ENCODE measurements around the gene ST6GALNAC6. TPM values are rescaled to one million over a fixed set of nuclear protein-coding genes. Genes with fewer than 3 reads are reported as not detected.

The ST6GALNAC6 gene
- polyA plus RNA-seq, 1 donor from 2014 or later = 44.2 TPM

DNA sequence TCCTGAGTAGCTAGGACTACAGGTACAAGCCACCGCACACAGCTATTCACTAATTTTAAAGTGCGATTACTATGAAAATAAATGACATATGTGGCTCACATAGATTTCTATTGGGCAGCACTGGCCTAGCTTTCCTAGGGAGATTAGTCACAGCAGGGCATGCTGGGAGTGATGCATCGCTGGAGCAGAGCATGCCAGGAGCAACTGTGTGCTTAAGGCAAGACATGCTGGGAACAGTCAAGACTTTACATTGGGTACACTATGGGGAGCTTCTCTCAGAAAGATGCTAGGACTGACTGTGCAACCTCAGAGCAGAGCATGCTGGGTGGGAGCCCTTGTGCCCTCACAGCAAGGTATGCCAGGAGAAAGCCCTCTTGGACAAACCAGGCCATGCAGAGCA is 9.3 kb downstream of the ST6GALNAC6 start:
- no peak overlapping the region for H3K9ac ChIP-seq (ENCODE audit: low read length)
- no peaks in the 10 kb centered on the region for H3K9me3 ChIP-seq (ENCODE audit: low read length)
- no peaks in the 10 kb centered on the region for H3K79me2 ChIP-seq (replicated peaks; ENCODE audit: insufficient read depth, low read length)
- H3K9me2 ChIP-seq (ENCODE audit: insufficient read depth, low read length) = no peaks in the 10 kb centered on the region
- H3K4me2 ChIP-seq (ENCODE audit: low read length) = no peak overlapping the region
- H3F3A ChIP-seq (ENCODE audit: insufficient read depth, low read length, poor library complexity, severe bottlenecking) = no peaks in the 10 kb centered on the region
- H4K20me1 ChIP-seq (ENCODE audit: insufficient read depth) = no peaks in the 10 kb centered on the region
- no peak overlapping the region for H3K27ac ChIP-seq (ENCODE audit: low read length)
- no peak overlapping the region for H3K4me3 ChIP-seq (ENCODE audit: low read length)
- H3K27me3 ChIP-seq (ENCODE audit: insufficient read depth, low read depth, low read length) = no peaks in the 10 kb centered on the region
- H3K36me3 ChIP-seq (ENCODE audit: insufficient read depth, low read length) = peaks cover 15% of the 10 kb centered on the region
- TF ChIP-seq, protein P1, sequence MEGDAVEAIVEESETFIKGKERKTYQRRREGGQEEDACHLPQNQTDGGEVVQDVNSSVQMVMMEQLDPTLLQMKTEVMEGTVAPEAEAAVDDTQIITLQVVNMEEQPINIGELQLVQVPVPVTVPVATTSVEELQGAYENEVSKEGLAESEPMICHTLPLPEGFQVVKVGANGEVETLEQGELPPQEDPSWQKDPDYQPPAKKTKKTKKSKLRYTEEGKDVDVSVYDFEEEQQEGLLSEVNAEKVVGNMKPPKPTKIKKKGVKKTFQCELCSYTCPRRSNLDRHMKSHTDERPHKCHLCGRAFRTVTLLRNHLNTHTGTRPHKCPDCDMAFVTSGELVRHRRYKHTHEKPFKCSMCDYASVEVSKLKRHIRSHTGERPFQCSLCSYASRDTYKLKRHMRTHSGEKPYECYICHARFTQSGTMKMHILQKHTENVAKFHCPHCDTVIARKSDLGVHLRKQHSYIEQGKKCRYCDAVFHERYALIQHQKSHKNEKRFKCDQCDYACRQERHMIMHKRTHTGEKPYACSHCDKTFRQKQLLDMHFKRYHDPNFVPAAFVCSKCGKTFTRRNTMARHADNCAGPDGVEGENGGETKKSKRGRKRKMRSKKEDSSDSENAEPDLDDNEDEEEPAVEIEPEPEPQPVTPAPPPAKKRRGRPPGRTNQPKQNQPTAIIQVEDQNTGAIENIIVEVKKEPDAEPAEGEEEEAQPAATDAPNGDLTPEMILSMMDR (IDR thresholded peaks at IDR 0.05; ENCODE audit: poor library complexity, severe bottlenecking) = no peak
- TF ChIP-seq, protein P2, sequence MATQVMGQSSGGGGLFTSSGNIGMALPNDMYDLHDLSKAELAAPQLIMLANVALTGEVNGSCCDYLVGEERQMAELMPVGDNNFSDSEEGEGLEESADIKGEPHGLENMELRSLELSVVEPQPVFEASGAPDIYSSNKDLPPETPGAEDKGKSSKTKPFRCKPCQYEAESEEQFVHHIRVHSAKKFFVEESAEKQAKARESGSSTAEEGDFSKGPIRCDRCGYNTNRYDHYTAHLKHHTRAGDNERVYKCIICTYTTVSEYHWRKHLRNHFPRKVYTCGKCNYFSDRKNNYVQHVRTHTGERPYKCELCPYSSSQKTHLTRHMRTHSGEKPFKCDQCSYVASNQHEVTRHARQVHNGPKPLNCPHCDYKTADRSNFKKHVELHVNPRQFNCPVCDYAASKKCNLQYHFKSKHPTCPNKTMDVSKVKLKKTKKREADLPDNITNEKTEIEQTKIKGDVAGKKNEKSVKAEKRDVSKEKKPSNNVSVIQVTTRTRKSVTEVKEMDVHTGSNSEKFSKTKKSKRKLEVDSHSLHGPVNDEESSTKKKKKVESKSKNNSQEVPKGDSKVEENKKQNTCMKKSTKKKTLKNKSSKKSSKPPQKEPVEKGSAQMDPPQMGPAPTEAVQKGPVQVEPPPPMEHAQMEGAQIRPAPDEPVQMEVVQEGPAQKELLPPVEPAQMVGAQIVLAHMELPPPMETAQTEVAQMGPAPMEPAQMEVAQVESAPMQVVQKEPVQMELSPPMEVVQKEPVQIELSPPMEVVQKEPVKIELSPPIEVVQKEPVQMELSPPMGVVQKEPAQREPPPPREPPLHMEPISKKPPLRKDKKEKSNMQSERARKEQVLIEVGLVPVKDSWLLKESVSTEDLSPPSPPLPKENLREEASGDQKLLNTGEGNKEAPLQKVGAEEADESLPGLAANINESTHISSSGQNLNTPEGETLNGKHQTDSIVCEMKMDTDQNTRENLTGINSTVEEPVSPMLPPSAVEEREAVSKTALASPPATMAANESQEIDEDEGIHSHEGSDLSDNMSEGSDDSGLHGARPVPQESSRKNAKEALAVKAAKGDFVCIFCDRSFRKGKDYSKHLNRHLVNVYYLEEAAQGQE (IDR thresholded peaks at IDR 0.05; ENCODE audit: borderline replicate concordance) = no peak
- no peak for TF ChIP-seq MXI1 (conservative IDR thresholded peaks at IDR 0.05; ENCODE audit: poor library complexity, severe bottlenecking)
- TF ChIP-seq EZH2 (IDR thresholded peaks at IDR 0.05; ENCODE audit: borderline replicate concordance, insufficient read depth, low read length, poor library complexity, severe bottlenecking) = no peak
- no peak for TF ChIP-seq RAD21 (conservative IDR thresholded peaks at IDR 0.05)
- TF ChIP-seq EP300 (conservative IDR thresholded peaks at IDR 0.05; ENCODE audit: poor library complexity, severe bottlenecking) = no peak
- TF ChIP-seq POLR2AphosphoS5 (IDR thresholded peaks at IDR 0.05) = no peak
- TF ChIP-seq SMC3 (conservative IDR thresholded peaks at IDR 0.05; ENCODE audit: poor library complexity) = no peak
- TF ChIP-seq TAF1 (IDR thresholded peaks at IDR 0.05; ENCODE audit: low read depth) = no peak
- no peak overlapping the region for H2AFZ ChIP-seq (ENCODE audit: low read depth, low read length)

DNA sequence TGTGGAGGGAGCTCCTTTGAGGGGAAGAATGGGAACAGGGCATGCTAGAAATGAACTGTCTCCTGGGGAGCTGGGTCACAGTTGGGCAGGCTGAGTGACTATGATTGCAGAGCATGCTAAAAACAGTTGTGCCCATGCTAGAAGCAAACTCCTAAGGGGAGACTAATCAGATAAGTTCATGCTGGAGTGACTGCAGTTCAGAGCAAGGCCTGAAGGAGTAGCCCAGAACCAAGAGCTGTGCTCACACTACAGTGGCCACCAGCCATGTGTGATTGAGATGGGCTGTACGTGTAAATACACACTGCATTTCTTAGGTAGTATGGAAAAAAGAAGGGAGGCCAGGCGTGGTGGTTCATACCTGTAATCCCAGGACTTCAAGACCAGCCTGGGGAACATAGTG is 11.6 kb downstream of the ST6GALNAC6 start:
- H2AFZ ChIP-seq (ENCODE audit: low read depth, low read length) = no peak overlapping the region
- H3K27ac ChIP-seq (ENCODE audit: low read length) = no peak overlapping the region
- H4K20me1 ChIP-seq (ENCODE audit: insufficient read depth) = no peaks in the 10 kb centered on the region
- TF ChIP-seq, protein P1 (IDR thresholded peaks at IDR 0.05; ENCODE audit: poor library complexity, severe bottlenecking) = no peak
- TF ChIP-seq TAF1 (IDR thresholded peaks at IDR 0.05; ENCODE audit: low read depth) = no peak
- TF ChIP-seq RAD21 (conservative IDR thresholded peaks at IDR 0.05) = no peak
- TF ChIP-seq EZH2 (IDR thresholded peaks at IDR 0.05; ENCODE audit: borderline replicate concordance, insufficient read depth, low read length, poor library complexity, severe bottlenecking) = no peak
- no peak for TF ChIP-seq SMC3 (conservative IDR thresholded peaks at IDR 0.05; ENCODE audit: poor library complexity)
- TF ChIP-seq EP300 (conservative IDR thresholded peaks at IDR 0.05; ENCODE audit: poor library complexity, severe bottlenecking) = no peak
- TF ChIP-seq MXI1 (conservative IDR thresholded peaks at IDR 0.05; ENCODE audit: poor library complexity, severe bottlenecking) = no peak
- no peak for TF ChIP-seq POLR2AphosphoS5 (IDR thresholded peaks at IDR 0.05)
- TF ChIP-seq, protein P2 (IDR thresholded peaks at IDR 0.05; ENCODE audit: borderline replicate concordance) = no peak
- no peaks in the 10 kb centered on the region for H3K9me3 ChIP-seq (ENCODE audit: low read length)
- no peaks in the 10 kb centered on the region for H3F3A ChIP-seq (ENCODE audit: insufficient read depth, low read length, poor library complexity, severe bottlenecking)
- H3K27me3 ChIP-seq (ENCODE audit: insufficient read depth, low read depth, low read length) = no peaks in the 10 kb centered on the region
- H3K4me2 ChIP-seq (ENCODE audit: low read length) = no peak overlapping the region
- H3K9me2 ChIP-seq (ENCODE audit: insufficient read depth, low read length) = no peaks in the 10 kb centered on the region
- no peaks in the 10 kb centered on the region for H3K79me2 ChIP-seq (replicated peaks; ENCODE audit: insufficient read depth, low read length)
- H3K36me3 ChIP-seq (ENCODE audit: insufficient read depth, low read length) = peaks cover 1% of the 10 kb centered on the region
- H3K9ac ChIP-seq (ENCODE audit: low read length) = no peak overlapping the region
- no peak overlapping the region for H3K4me3 ChIP-seq (ENCODE audit: low read length)

All from neural cell (in vitro differentiated cells).